Sigmoid colon (tissue), 3 donors: ENCODE measurements around the gene TRIM65.

Experiments
- CTCF ChIP-seq, 4 experiments: fragments of 450-650 bp in 3 of 4; fragments of 200-600 bp in 1 of 4; IDR thresholded peaks; one replicate each; pipeline ENCODE4 v1.5.1; 2016 to 2019; ENCODE audit warnings: antibody characterized with exemption in 4 of 4, mild to moderate bottlenecking in 3 of 4, moderate library complexity in 2 of 4
- POLR2A ChIP-seq, 2 donors: fragments of 450-650 bp; IDR thresholded peaks; one replicate each; pipeline ENCODE4 v1.6.1; 2016; ENCODE audit warnings: antibody characterized with exemption in 2 of 2, mild to moderate bottlenecking in 2 of 2, moderate library complexity in 2 of 2

GRCh38 chr17:75846692-75847613 lies 49.8 kb downstream of the TRIM65 start:
- TF ChIP-seq CTCF (IDR thresholded peaks at IDR 0.05) (no peak), POLR2A (IDR thresholded peaks at IDR 0.05) (no peak)
